Measurements from ENCODE around the gene GABRD.

GABRD gene

GRCh38 chr1:1984560-1985070, 34.5 kb upstream of the GABRD start:
- DNase-seq, result no peak

GRCh38 chr1:1985375-1986050, 33.6 kb upstream of the GABRD start:
- no peak for DNase-seq

- no peak for DNase-seq
These were observed 32.5 kb upstream of the GABRD start for GRCh38 chr1:1986451-1987141.

GRCh38 chr1:1987142-1987510, 32.0 kb upstream of the GABRD start:
- DNase-seq, result no peak

- peak in 5 of 56 donors; percentile 7 to 39 (median 17) for DNase-seq
These were observed 30.8 kb upstream of the GABRD start for GRCh38 chr1:1988061-1988945.

- DNase-seq, result no peak
These were observed 30.0 kb upstream of the GABRD start for GRCh38 chr1:1989102-1989542.

GRCh38 chr1:1989789-1990188, 29.4 kb upstream of the GABRD start:
- DNase-seq, result no peak

- DNase-seq, result no peak
These were observed 28.9 kb upstream of the GABRD start for GRCh38 chr1:1990222-1990621.

- no peak for DNase-seq
These were observed 24.6 kb upstream of the GABRD start for GRCh38 chr1:1994536-1994935.

GRCh38 chr1:1996207-1996651, 22.9 kb upstream of the GABRD start:
- no peak for DNase-seq

GRCh38 chr1:1997576-1997975, 21.6 kb upstream of the GABRD start:
- no peak for DNase-seq

GRCh38 chr1:2000432-2000831, 18.7 kb upstream of the GABRD start:
- DNase-seq, result no peak

GRCh38 chr1:2000850-2001249, 18.3 kb upstream of the GABRD start:
- no peak for DNase-seq

GRCh38 chr1:2001773-2002411, 17.3 kb upstream of the GABRD start:
- no peak for DNase-seq

GRCh38 chr1:2003541-2004131, 15.5 kb upstream of the GABRD start, which contains the start of gene CFAP74:
Gene CFAP74, minus strand, starts transcription at chr1:2003786. Its CDS starts 12,830 bp downstream, at chr1:1990956.
- peak in 33 of 56 donors; percentile 11 to 84 (median 39) for DNase-seq

GRCh38 chr1:2004856-2005255, 14.3 kb upstream of the GABRD start:
- DNase-seq, result no peak

- DNase-seq, result no peak
These were observed 9.8 kb upstream of the GABRD start for GRCh38 chr1:2009101-2010053.

- DNase-seq, result no peak
These were observed 5.0 kb upstream of the GABRD start for GRCh38 chr1:2014181-2014580.
